H9 (cell line): Measurements from ENCODE around the gene CIB4. TPM values are rescaled to one million over a fixed set of nuclear protein-coding genes. Genes with fewer than 3 reads are reported as not detected.

Experiments
- DNase-seq: peaks from one replicate; pipeline ENCODE4 v3.0.0-alpha.2; 2017
- H2AFZ ChIP-seq: one replicate; pipeline ENCODE4 v1.6.1; 2013; ENCODE audit warnings: mild to moderate bottlenecking, low read length, control low read depth, moderate library complexity
- H2AK5ac ChIP-seq: 2 replicates; pipeline ENCODE4 v1.6.1; 2013; ENCODE audit warnings: low read length, control low read depth, mixed read lengths; ENCODE audit not compliant: insufficient read length
- H2BK120ac ChIP-seq: one replicate; pipeline ENCODE4 v1.6.1; 2013; ENCODE audit warnings: low read depth, mild to moderate bottlenecking, low read length, control low read depth, inconsistent platforms; ENCODE audit not compliant: poor library complexity, severe bottlenecking
- H2BK12ac ChIP-seq: 2 replicates; pipeline ENCODE4 v1.6.1; 2013; ENCODE audit warnings: low read length, control low read depth, mixed read lengths, low read depth; ENCODE audit not compliant: insufficient read length
- H2BK15ac ChIP-seq: 2 replicates; pipeline ENCODE4 v1.6.1; 2013; ENCODE audit warnings: low read depth, low read length, control low read depth
- H2BK20ac ChIP-seq: one replicate; pipeline ENCODE4 v1.6.1; 2013; ENCODE audit warnings: low read depth, mild to moderate bottlenecking, low read length, control low read depth, inconsistent platforms; ENCODE audit not compliant: poor library complexity, severe bottlenecking
- H2BK5ac ChIP-seq: 2 replicates; pipeline ENCODE4 v1.6.1; 2013; ENCODE audit warnings: low read length, control low read depth, mixed read lengths; ENCODE audit not compliant: insufficient read length
- H3K14ac ChIP-seq: 2 replicates; pipeline ENCODE4 v1.6.1; 2013; ENCODE audit warnings: low read length, control low read depth; ENCODE audit not compliant: insufficient read depth
- H3K18ac ChIP-seq: 2 replicates; pipeline ENCODE4 v1.6.1; 2013; ENCODE audit warnings: low read depth, mild to moderate bottlenecking, mixed read lengths, low read length, control low read depth; ENCODE audit not compliant: insufficient read length
- H3K23ac ChIP-seq: 2 replicates; pipeline ENCODE4 v1.6.1; 2013; ENCODE audit warnings: low read length, control low read depth, mixed read lengths, low read depth; ENCODE audit not compliant: insufficient read length
- H3K23me2 ChIP-seq: 2 replicates; pipeline ENCODE4 v1.6.1; 2013; ENCODE audit warnings: low read depth, mild to moderate bottlenecking, mixed read lengths, low read length, control low read depth; ENCODE audit not compliant: insufficient read length, poor library complexity, severe bottlenecking
- H3K27ac ChIP-seq: 2 replicates; pipeline ENCODE4 v1.5.1; 2013; ENCODE audit warnings: low read length, control low read depth, mixed read lengths, low read depth; ENCODE audit not compliant: insufficient read length
- H3K27me3 ChIP-seq: 2 replicates; pipeline ENCODE4 v1.6.1; 2013; ENCODE audit warnings: low read length, control low read depth, inconsistent platforms; ENCODE audit not compliant: insufficient read depth
- H3K4ac ChIP-seq: 2 replicates; pipeline ENCODE4 v1.6.1; 2013; ENCODE audit warnings: low read depth, mild to moderate bottlenecking, control low read depth, inconsistent platforms, low read length, moderate library complexity
- H3K4me1 ChIP-seq: 2 replicates; pipeline ENCODE4 v1.6.1; 2013; ENCODE audit warnings: low read length, control low read depth, inconsistent platforms; ENCODE audit not compliant: insufficient read depth
- H3K4me2 ChIP-seq: 2 replicates; pipeline ENCODE4 v1.6.1; 2013; ENCODE audit warnings: low read length, control low read depth, mixed read lengths; ENCODE audit not compliant: insufficient read length, insufficient read depth
- H3K56ac ChIP-seq: 2 replicates; pipeline ENCODE4 v1.6.1; 2013; ENCODE audit warnings: low read depth, mild to moderate bottlenecking, mixed read lengths, low read length, control low read depth; ENCODE audit not compliant: insufficient read length
- H3K79me1 ChIP-seq: 2 replicates; pipeline ENCODE4 v1.6.1; 2013; ENCODE audit warnings: low read depth, mild to moderate bottlenecking, moderate library complexity, low read length, control low read depth, inconsistent platforms; ENCODE audit not compliant: insufficient read depth, poor library complexity, severe bottlenecking
- H3K79me2 ChIP-seq: 2 replicates; pipeline ENCODE4 v1.6.1; 2013; ENCODE audit warnings: low read length, control low read depth, inconsistent platforms; ENCODE audit not compliant: insufficient read depth
- H3K9ac ChIP-seq: 2 replicates; pipeline ENCODE4 v1.6.1; 2013; ENCODE audit warnings: low read length, control low read depth, mixed read lengths; ENCODE audit not compliant: insufficient read length; ENCODE audit errors: extremely low read depth
- H3K9me3 ChIP-seq: one replicate; pipeline ENCODE4 v1.6.1; 2013; ENCODE audit warnings: low read depth, low read length, inconsistent platforms; ENCODE audit not compliant: control insufficient read depth
- H3T11ph ChIP-seq: one replicate; pipeline ENCODE4 v1.6.1; 2013; ENCODE audit warnings: mild to moderate bottlenecking, low read length, control low read depth, inconsistent platforms
- H4K20me1 ChIP-seq: one replicate; pipeline ENCODE4 v1.6.1; 2013; ENCODE audit not compliant: control insufficient read depth, insufficient read length, insufficient read depth
- H4K5ac ChIP-seq: 2 replicates; pipeline ENCODE4 v1.6.1; 2013; ENCODE audit warnings: low read depth, mild to moderate bottlenecking, mixed read lengths, low read length, control low read depth; ENCODE audit not compliant: insufficient read length
- H4K8ac ChIP-seq: replicated peaks from 2 replicates; pipeline ENCODE4 v1.6.1; 2013; ENCODE audit warnings: low read length, control low read depth, mixed read lengths, low read depth; ENCODE audit not compliant: insufficient read length
- H4K91ac ChIP-seq: 2 replicates; pipeline ENCODE4 v1.6.1; 2013; ENCODE audit warnings: low read depth, mild to moderate bottlenecking, moderate library complexity, mixed read lengths, low read length, control low read depth; ENCODE audit not compliant: insufficient read length
- H3K27ac Mint-ChIP-seq, 3 experiments: 2 replicates in 2 of 3; 3 replicates in 1 of 3; pipeline ENCODE4 v1.8.0; 2020 to 2021; ENCODE audit warnings: mixed read lengths in 3 of 3, mild to moderate bottlenecking in 1 of 3, moderate library complexity in 1 of 3
- H3K27me3 Mint-ChIP-seq: 2 replicates; pipeline ENCODE4 v1.8.0; 2021; ENCODE audit warnings: low read depth, mild to moderate bottlenecking, moderate library complexity, mixed read lengths
- H3K36me3 Mint-ChIP-seq, 3 experiments: 2 replicates in 2 of 3; 3 replicates in 1 of 3; pipeline ENCODE4 v1.8.0; 2020 to 2021; ENCODE audit warnings: low read depth in 3 of 3, mixed read lengths in 3 of 3; ENCODE audit not compliant: insufficient read depth in 1 of 3
- H3K4me1 Mint-ChIP-seq, 2 experiments: 2 replicates each; pipeline ENCODE4 v1.8.0; 2020; ENCODE audit warnings: mixed read lengths in 2 of 2
- H3K4me3 Mint-ChIP-seq, 2 experiments: 2 replicates in 1 of 2; 3 replicates in 1 of 2; pipeline ENCODE4 v1.8.0; 2020 to 2021; ENCODE audit warnings: mild to moderate bottlenecking in 2 of 2, mixed read lengths in 2 of 2, moderate library complexity in 1 of 2
- H3K9me3 Mint-ChIP-seq, 2 experiments: 2 replicates in 1 of 2; 3 replicates in 1 of 2; pipeline ENCODE4 v1.8.0; 2020; ENCODE audit warnings: mild to moderate bottlenecking in 2 of 2, mixed read lengths in 2 of 2, moderate library complexity in 1 of 2
- CTCF ChIP-seq: fragments of 200-600 bp; sonication (generic); conservative IDR thresholded peaks from 3 replicates; pipeline ENCODE4 v1.8.0; 2021; ENCODE audit warnings: antibody characterized with exemption, mild to moderate bottlenecking
- WGBS: extraction: QIAGEN DNeasy Blood & Tissue Kit; methylation state at CpG from one replicate; pipeline ENCODE4 v1.1.7; 2013; ENCODE audit warnings: missing lambda C conversion rate, low lambda C conversion rate, mixed read lengths; ENCODE audit not compliant: insufficient read length; ENCODE audit errors: extremely low coverage; 5-methylcytosine and 5-hydroxymethylcytosine counted together
- total RNA-seq: library from RNA; stranded (reverse); gene quantifications from 2 replicates; pipeline ENCODE4 v1.2.1, GENCODE V29; 2021

CIB4 gene
- total RNA-seq, 1 experiment from 2014 or later: not detected

DNA sequence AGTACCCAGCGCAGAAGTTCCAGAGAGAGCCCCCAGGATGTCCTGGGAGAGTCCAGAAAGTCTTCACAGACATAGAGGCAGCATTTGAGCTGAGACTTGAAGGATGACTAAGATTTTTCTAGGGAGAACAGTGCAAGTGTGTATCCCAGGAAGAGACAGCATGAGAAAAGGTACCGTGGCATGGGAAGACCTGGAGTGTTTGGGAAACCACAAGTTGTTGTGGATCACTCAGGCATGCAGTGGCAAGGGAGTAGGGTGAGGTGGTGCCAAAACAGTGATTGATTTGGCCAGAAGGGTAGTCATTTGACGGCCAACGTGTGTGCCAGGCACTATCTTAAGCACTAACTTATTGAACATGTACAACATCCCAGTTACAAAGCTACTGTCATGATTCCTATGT, 26.9 kb upstream of the CIB4 start:
- Histone ChIP-seq H3K18ac (no peak overlapping the region), H3K9me3 (no peaks in the 10 kb centered on the region), H3K4ac (no peak overlapping the region), H3K4me1 (no peaks in the 10 kb centered on the region), H3K79me1 (no peaks in the 10 kb centered on the region), H2BK12ac (no peak overlapping the region), H3K27me3 (no peaks in the 10 kb centered on the region), H3T11ph (no peak overlapping the region), H4K20me1 (no peaks in the 10 kb centered on the region), H3K56ac (no peak overlapping the region), H2BK20ac (no peak overlapping the region), H3K4me2 (no peak overlapping the region), H2AFZ (no peak overlapping the region), H3K23me2 (no peaks in the 10 kb centered on the region), H4K91ac (no peak overlapping the region), H3K9ac (no peak overlapping the region), H2BK120ac (no peak overlapping the region), H2AK5ac (no peak overlapping the region), H2BK15ac (no peak overlapping the region), H4K8ac (no peak overlapping the region), H3K23ac (no peak overlapping the region), H4K5ac (no peak overlapping the region), H3K14ac (no peak overlapping the region), H3K79me2 (no peaks in the 10 kb centered on the region), H2BK5ac (no peak overlapping the region), H3K27ac (no peak overlapping the region)
- DNase-seq: no peak
- Mint-ChIP-seq H3K27me3 (peaks cover 18% of the 10 kb centered on the region), H3K4me1 (peaks cover 7 to 17% of the 10 kb centered on the region in 2 experiments), H3K36me3 (no peaks in the 10 kb centered on the region; a peak in 2 of 7 replicates), H3K27ac (no peak overlapping the region), H3K4me3 (no peak overlapping the region), H3K9me3 (peaks cover 5 to 6% of the 10 kb centered on the region in 2 experiments)
- TF ChIP-seq CTCF: no peak
- WGBS: no CpG with 5 or more reads among the region's 4 CpGs
